K562 (cell line): ENCODE results near the gene KCTD13. TPM values are rescaled to one million over a fixed set of nuclear protein-coding genes. Genes with fewer than 3 reads are reported as not detected.

Source experiments
- CREB3L1 ChIP-seq: fragments of 450-650 bp; IDR thresholded peaks from 2 replicates; pipeline ENCODE4 v1.6.1; 2014; ENCODE audit warnings: low read depth, mild to moderate bottlenecking, moderate library complexity, borderline replicate concordance
- LCOR ChIP-seq: sonication (generic); formaldehyde crosslinking; IDR thresholded peaks from 2 replicates; pipeline ENCODE4 v1.8.0; 2022; ENCODE audit warnings: mild to moderate bottlenecking, missing genetic modification reagents
- NFRKB ChIP-seq: fragments of 450-650 bp; IDR thresholded peaks from 2 replicates; pipeline ENCODE4 v1.6.1; 2016; ENCODE audit warnings: low read depth
- NUFIP1 ChIP-seq: fragments of 450-650 bp; IDR thresholded peaks from 2 replicates; pipeline ENCODE4 v1.6.1; 2018; ENCODE audit not compliant: partially characterized antibody
- PHB ChIP-seq: fragments of 250-450 bp; sonication (Bioruptor Pico); IDR thresholded peaks from 2 replicates; pipeline ENCODE4 v1.5.0; 2021
- PYGO2 ChIP-seq: fragments of 450-650 bp; IDR thresholded peaks from 2 replicates; pipeline ENCODE4 v1.6.1; 2016; ENCODE audit warnings: mild to moderate bottlenecking, missing genetic modification characterization, moderate library complexity, missing compliant biosample characterization
- TCF3 ChIP-seq: sonication (generic); formaldehyde crosslinking; IDR thresholded peaks from 2 replicates; pipeline ENCODE4 v1.4.0; 2020; ENCODE audit warnings: mild to moderate bottlenecking, missing genetic modification reagents
- ZNF75A ChIP-seq: fragments of 450-650 bp; formaldehyde crosslinking; IDR thresholded peaks from 2 replicates; pipeline ENCODE4 v1.4.0; 2020; ENCODE audit warnings: mild to moderate bottlenecking
- polyA plus RNA-seq, 8 experiments: library from polyadenylated mRNA; depleted of rRNA in 4 of 8; stranded (reverse) in 5 of 8; unstranded in 3 of 8; fragments of >200 nt; fragmentation: Nextera tagmentation in 2 of 8; fragmentation: Illumina TruSeq in 1 of 8; extraction: Ambion mirVana in 2 of 8; extraction: Trizol in 1 of 8; gene quantifications; 2 replicates each; pipeline versions ENCODE4 v1.2.1 to v1.2.3, GENCODE V29; 2011 to 2014; ENCODE audit warnings: inconsistent platforms in 1 of 8, missing spikeins in 1 of 8
- total RNA-seq, 7 experiments: library from RNA; depleted of rRNA in 6 of 7; stranded (reverse); fragments of >200 nt in 6 of 7; fragmentation: Illumina TruSeq in 2 of 7; extraction: Trizol in 2 of 7; gene quantifications; 2 replicates each; pipeline versions ENCODE4 v1.2.1 to v1.2.3, GENCODE V29; 2011 to 2021; ENCODE audit warnings: low replicate concordance in 1 of 7
- TF ChIP-seq, protein P1 (sequence below), 2 experiments: fragments of 450-650 bp; IDR thresholded peaks; 2 replicates each; pipeline ENCODE4 v1.6.1; 2016; ENCODE audit warnings: mild to moderate bottlenecking in 2 of 2, borderline replicate concordance in 1 of 2, low read depth in 1 of 2, moderate library complexity in 1 of 2
- TF ChIP-seq, protein P2 (sequence below): fragments of 450-650 bp; IDR thresholded peaks from 2 replicates; pipeline ENCODE4 v1.6.1; 2016
- TF ChIP-seq, protein P3 (sequence below), 2 experiments: fragments of 450-650 bp in 1 of 2; sonication (generic) in 1 of 2; formaldehyde crosslinking in 1 of 2; IDR thresholded peaks in 1 of 2; conservative IDR thresholded peaks in 1 of 2; 2 replicates each; pipeline versions ENCODE4 v1.6.1 to v1.8.1; 2016 to 2023; ENCODE audit warnings: mild to moderate bottlenecking in 2 of 2, moderate library complexity in 2 of 2, inconsistent platforms in 1 of 2, missing genetic modification reagents in 1 of 2

Gene KCTD13
- total and polyA plus RNA-seq, 9 of the 15 experiments (the other 6 are each of a cell fraction or from before 2014, with no cell fraction given) = 1.0 to 20.6 (median 9.8) TPM

- TF ChIP-seq LCOR (CRISPR knock-in tag) (peak; percentile 41; the same call in 1 of the 2 replicates), NFRKB (peak; percentile 40; the same call in 1 of the 2 replicates), TCF3 (CRISPR knock-in tag) (peak; percentile 26; the same call in 1 of the 2 replicates), PYGO2 (peak; percentile 56; the same call in 1 of the 2 replicates), ZNF75A (CRISPR knock-in tag) (no peak), PHB (no peak), NUFIP1 (peak; percentile 95), CREB3L1 (peak; percentile 86)
- TF ChIP-seq, protein P1, sequence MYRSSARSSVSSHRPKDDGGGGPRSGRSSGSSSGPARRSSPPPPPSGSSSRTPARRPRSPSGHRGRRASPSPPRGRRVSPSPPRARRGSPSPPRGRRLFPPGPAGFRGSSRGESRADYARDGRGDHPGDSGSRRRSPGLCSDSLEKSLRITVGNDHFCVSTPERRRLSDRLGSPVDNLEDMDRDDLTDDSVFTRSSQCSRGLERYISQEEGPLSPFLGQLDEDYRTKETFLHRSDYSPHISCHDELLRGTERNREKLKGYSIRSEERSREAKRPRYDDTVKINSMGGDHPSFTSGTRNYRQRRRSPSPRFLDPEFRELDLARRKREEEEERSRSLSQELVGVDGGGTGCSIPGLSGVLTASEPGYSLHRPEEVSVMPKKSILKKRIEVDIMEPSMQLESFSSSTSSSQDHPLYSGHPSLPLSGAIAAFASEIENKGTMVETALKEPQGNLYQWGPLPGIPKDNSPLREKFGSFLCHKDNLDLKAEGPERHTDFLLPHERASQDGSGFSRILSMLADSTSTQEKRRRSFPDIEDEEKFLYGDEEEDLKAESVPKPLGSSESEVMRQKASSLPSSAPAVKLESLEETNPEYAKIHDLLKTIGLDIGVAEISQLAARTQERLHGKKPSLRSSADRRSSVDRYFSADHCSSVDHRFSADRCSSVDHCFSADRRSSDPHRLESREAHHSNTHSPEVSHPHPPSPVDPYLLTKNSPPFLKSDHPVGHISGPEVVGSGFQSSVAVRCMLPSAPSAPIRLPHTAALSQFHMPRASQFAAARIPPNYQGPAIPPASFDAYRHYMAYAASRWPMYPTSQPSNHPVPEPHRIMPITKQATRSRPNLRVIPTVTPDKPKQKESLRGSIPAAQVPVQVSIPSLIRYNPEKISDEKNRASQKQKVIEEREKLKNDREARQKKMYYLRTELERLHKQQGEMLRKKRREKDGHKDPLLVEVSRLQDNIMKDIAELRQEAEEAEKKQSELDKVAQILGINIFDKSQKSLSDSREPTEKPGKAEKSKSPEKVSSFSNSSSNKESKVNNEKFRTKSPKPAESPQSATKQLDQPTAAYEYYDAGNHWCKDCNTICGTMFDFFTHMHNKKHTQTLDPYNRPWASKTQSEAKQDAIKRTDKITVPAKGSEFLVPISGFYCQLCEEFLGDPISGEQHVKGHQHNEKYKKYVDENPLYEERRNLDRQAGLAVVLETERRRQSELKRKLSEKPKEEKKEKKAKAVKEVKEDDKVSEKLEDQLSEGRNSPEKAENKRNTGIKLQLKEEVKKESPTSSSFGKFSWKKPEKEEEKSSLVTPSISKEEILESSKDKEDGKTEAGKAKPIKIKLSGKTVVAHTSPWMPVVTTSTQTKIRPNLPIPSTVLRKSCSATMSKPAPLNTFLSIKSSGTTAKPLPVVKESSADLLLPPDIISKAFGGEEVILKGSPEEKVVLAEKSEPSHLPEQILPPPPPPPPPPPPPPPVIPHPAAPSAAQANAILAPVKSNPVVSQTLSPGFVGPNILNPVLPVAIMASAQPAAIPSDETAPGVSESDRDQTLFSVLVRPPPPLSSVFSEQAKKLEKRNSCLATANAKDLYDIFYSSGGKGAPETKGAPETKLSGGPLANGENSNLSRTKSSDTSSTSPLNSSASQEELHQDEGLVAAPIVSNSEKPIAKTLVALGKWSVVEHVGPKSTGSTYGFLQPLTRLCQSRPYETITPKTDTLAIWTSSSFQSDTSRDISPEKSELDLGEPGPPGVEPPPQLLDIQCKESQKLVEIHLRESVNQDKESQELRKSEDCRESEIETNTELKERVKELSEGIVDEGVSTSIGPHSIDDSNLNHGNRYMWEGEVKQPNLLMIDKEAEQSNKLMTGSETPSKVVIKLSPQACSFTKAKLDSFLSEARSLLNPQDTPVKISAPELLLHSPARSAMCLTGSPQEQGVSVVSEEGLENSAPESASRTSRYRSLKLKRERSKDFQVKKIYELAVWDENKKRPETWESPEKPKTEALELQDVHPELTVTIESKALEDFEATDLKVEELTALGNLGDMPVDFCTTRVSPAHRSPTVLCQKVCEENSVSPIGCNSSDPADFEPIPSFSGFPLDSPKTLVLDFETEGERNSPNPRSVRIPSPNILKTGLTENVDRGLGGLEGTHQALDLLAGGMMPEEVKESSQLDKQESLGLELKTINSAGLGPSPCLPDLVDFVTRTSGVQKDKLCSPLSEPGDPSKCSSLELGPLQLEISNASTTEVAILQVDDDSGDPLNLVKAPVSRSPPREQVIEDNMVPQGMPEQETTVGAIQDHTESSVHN (IDR thresholded peaks at IDR 0.05; ENCODE audit: borderline replicate concordance in 1 of 2, low read depth in 1 of 2) = no peak
- TF ChIP-seq, protein P2, sequence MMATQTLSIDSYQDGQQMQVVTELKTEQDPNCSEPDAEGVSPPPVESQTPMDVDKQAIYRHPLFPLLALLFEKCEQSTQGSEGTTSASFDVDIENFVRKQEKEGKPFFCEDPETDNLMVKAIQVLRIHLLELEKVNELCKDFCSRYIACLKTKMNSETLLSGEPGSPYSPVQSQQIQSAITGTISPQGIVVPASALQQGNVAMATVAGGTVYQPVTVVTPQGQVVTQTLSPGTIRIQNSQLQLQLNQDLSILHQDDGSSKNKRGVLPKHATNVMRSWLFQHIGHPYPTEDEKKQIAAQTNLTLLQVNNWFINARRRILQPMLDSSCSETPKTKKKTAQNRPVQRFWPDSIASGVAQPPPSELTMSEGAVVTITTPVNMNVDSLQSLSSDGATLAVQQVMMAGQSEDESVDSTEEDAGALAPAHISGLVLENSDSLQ = no peak; the same call in 1 of the 2 replicates
- TF ChIP-seq, protein P3, sequence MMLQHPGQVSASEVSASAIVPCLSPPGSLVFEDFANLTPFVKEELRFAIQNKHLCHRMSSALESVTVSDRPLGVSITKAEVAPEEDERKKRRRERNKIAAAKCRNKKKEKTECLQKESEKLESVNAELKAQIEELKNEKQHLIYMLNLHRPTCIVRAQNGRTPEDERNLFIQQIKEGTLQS (IDR thresholded peaks at IDR 0.05) = peak; percentile 65; the same call in 1 of the 2 replicates
- TF ChIP-seq, protein P3 (CRISPR knock-in tag; conservative IDR thresholded peaks at IDR 0.05) = no peak
These were observed 63.0 kb downstream of the KCTD13 start, which contains the start of gene CDIPT (continued) for GRCh38 chr16:29862884-29863668.
